D721Med (cell line): Measurements from ENCODE around the gene NFATC3.

Source experiments
- DNase-seq: peaks from one replicate; pipeline ENCODE4 v3.0.0; 2011; ENCODE audit warnings: low spot score; ENCODE audit not compliant: insufficient read length
- FAIRE-seq: peaks from 2 replicates; lab custom pipeline; 2011; peaks lifted over from hg19 to GRCh38; lab: Jason Lieb, UNC
- CTCF ChIP-seq: IDR thresholded peaks from 2 replicates; pipeline ENCODE4 v1.5.1; 2012; ENCODE audit warnings: mild to moderate bottlenecking, control low read depth; ENCODE audit not compliant: insufficient read depth; ENCODE audit errors: missing control alignments

Gene NFATC3

GRCh38 chr16:68275611-68276191 is 190.5 kb downstream of the NFATC3 start:
- DNase-seq (no peak), FAIRE-seq (no peak)
- TF ChIP-seq CTCF, result no peak

- DNase-seq, result no peak
- no peak for FAIRE-seq
- TF ChIP-seq CTCF, result no peak
These were observed 191.1 kb downstream of the NFATC3 start for GRCh38 chr16:68276223-68276622.
